ENCODE data around the gene AMZ1. TPM values are rescaled to one million over a fixed set of nuclear protein-coding genes. Genes with fewer than 3 reads are reported as not detected.

Gene AMZ1
- total RNA-seq, 1 donor from 2014 or later = not detected

- no peak overlapping the region for H3K4me2 ChIP-seq
- Mint-ChIP-seq H3K27ac (no peak overlapping the region), H3K9me3 (no peaks in the 10 kb centered on the region), H3K4me3 (peak overlapping the region; percentile 60), H3K27me3 (ENCODE audit: insufficient read depth, low read depth) (no peaks in the 10 kb centered on the region), H3K36me3 (no peaks in the 10 kb centered on the region), H3K4me1 (peaks cover 36% of the 10 kb centered on the region)
- TF ChIP-seq EZH2 (IDR thresholded peaks at IDR 0.05) (no peak), CTCF (IDR thresholded peaks at IDR 0.05) (no peak), EZH2phosphoT487 (IDR thresholded peaks at IDR 0.05) (no peak)
- no peaks in the 10 kb centered on the region for H3K9me3 ChIP-seq (ENCODE audit: low read depth)
- no peaks in the 10 kb centered on the region for H3K27me3 ChIP-seq
- H3K9ac ChIP-seq = no peak overlapping the region
- peaks cover 98% of the 10 kb centered on the region for H4K20me1 ChIP-seq (ENCODE audit: low read depth)
- H3K27ac ChIP-seq = peak overlapping the region; percentile 49
- no peak overlapping the region for H3K4me3 ChIP-seq
- H3K36me3 ChIP-seq = no peaks in the 10 kb centered on the region
- no peak for DNase-seq (ENCODE audit: low spot score)
- H3K4me1 ChIP-seq = peaks cover 10% of the 10 kb centered on the region
- H3F3A ChIP-seq (ENCODE audit: low read depth) = peaks cover 13% of the 10 kb centered on the region
- peaks cover 88% of the 10 kb centered on the region for H3K79me2 ChIP-seq (ENCODE audit: low read depth)
- no peak overlapping the region for H2AFZ ChIP-seq (replicated peaks)
Observed at GRCh38 chr7:2639695-2640481, 48.1 kb upstream of the AMZ1 start.

GRCh38 chr7:2640482-2640830, 47.5 kb upstream of the AMZ1 start:
- peaks cover 16% of the 10 kb centered on the region for H3K4me1 ChIP-seq

GRCh38 chr7:2640846-2641316, 47.1 kb upstream of the AMZ1 start:
- H3K36me3 ChIP-seq = no peaks in the 10 kb centered on the region
- Mint-ChIP-seq H3K9me3 (no peaks in the 10 kb centered on the region), H3K4me1 (peaks cover 40% of the 10 kb centered on the region), H3K4me3 (peak overlapping the region; percentile 59), H3K27me3 (ENCODE audit: insufficient read depth, low read depth) (no peaks in the 10 kb centered on the region), H3K27ac (peak overlapping the region; percentile 96), H3K36me3 (no peaks in the 10 kb centered on the region)
- no peaks in the 10 kb centered on the region for H3K9me3 ChIP-seq (ENCODE audit: low read depth)
- peaks cover 13% of the 10 kb centered on the region for H3F3A ChIP-seq (ENCODE audit: low read depth)
- peak overlapping the region; percentile 82 for H3K27ac ChIP-seq
- H2AFZ ChIP-seq (replicated peaks) = no peak overlapping the region
- peaks cover 86% of the 10 kb centered on the region for H3K79me2 ChIP-seq (ENCODE audit: low read depth)
- H3K9ac ChIP-seq = no peak overlapping the region
- H3K27me3 ChIP-seq = no peaks in the 10 kb centered on the region
- H3K4me1 ChIP-seq = peaks cover 16% of the 10 kb centered on the region
- no peak for DNase-seq (ENCODE audit: low spot score)
- H3K4me3 ChIP-seq = peak overlapping the region; percentile 1
- H4K20me1 ChIP-seq (ENCODE audit: low read depth) = peaks cover 98% of the 10 kb centered on the region
- peak overlapping the region; percentile 42 for H3K4me2 ChIP-seq
- TF ChIP-seq CTCF (IDR thresholded peaks at IDR 0.05) (no peak), EZH2 (IDR thresholded peaks at IDR 0.05) (no peak), EZH2phosphoT487 (IDR thresholded peaks at IDR 0.05) (no peak)

More at GRCh38 chr7:2640482-2640830, 47.5 kb upstream of the AMZ1 start:
- H3K4me3 ChIP-seq = no peak overlapping the region
- Mint-ChIP-seq H3K4me3 (peak overlapping the region; percentile 21), H3K27me3 (ENCODE audit: insufficient read depth, low read depth) (no peaks in the 10 kb centered on the region), H3K4me1 (peaks cover 39% of the 10 kb centered on the region), H3K27ac (no peak overlapping the region), H3K9me3 (no peaks in the 10 kb centered on the region), H3K36me3 (no peaks in the 10 kb centered on the region)
- H3K9me3 ChIP-seq (ENCODE audit: low read depth) = no peaks in the 10 kb centered on the region
- H3K79me2 ChIP-seq (ENCODE audit: low read depth) = peaks cover 87% of the 10 kb centered on the region
- no peak overlapping the region for H3K4me2 ChIP-seq
- no peak overlapping the region for H2AFZ ChIP-seq (replicated peaks)
- peak overlapping the region; percentile 82 for H3K27ac ChIP-seq
- DNase-seq (ENCODE audit: low spot score) = no peak
- TF ChIP-seq EZH2phosphoT487 (IDR thresholded peaks at IDR 0.05) (no peak), CTCF (IDR thresholded peaks at IDR 0.05) (no peak), EZH2 (IDR thresholded peaks at IDR 0.05) (no peak)
- H3K27me3 ChIP-seq = no peaks in the 10 kb centered on the region
- no peaks in the 10 kb centered on the region for H3K36me3 ChIP-seq
- H3F3A ChIP-seq (ENCODE audit: low read depth) = peaks cover 13% of the 10 kb centered on the region
- peaks cover 98% of the 10 kb centered on the region for H4K20me1 ChIP-seq (ENCODE audit: low read depth)
- no peak overlapping the region for H3K9ac ChIP-seq

All from neural progenitor cell (in vitro differentiated cells).